ENCODE results near the gene DSCAML1.
A peak's percentile ranks its signal among the peaks of the same experiment; 100 is the strongest.

The DSCAML1 gene

DNA sequence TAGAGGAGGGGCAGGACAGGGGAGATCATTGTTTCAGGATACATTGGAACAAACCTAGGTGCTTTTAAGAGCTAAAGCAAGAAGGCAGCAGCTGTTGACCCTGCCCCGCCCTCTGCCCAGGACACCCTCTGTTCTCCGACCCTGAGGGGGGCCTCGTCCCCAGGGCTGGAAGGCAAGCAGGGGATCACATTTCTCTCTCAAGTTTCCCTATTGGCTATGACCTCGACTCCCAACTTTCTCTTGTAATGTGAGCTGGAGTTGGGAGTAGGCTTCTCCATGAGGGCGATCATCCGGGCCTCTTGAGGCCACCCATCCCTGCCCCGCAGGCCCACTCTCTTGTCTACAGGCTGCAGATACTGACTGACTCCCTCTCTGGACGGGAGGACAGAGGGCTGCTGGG is 37.7 kb downstream of the DSCAML1 start:
- no peak for DNase-seq (ENCODE audit: low spot score)

DNA sequence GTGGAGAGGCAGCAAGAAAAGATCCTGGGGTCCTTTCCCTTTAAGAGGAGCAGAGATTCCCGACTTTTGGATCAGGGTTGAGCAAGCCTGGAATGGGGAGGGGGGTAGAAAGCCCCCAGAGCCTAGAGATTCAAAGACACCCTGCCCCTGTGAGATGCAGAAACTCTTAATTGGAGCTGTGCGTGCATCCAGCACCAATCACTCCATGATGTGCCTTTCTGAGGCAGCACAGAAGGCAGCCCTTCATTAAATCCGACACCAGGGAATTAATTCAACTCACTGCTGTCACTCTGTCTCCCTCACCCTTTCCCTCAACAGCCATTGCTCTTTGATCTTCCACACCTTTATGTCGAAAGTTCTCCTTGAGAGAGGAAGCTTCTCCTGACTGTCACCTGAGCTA is 43.0 kb downstream of the DSCAML1 start:
- DNase-seq (ENCODE audit: low spot score) = no peak

DNA sequence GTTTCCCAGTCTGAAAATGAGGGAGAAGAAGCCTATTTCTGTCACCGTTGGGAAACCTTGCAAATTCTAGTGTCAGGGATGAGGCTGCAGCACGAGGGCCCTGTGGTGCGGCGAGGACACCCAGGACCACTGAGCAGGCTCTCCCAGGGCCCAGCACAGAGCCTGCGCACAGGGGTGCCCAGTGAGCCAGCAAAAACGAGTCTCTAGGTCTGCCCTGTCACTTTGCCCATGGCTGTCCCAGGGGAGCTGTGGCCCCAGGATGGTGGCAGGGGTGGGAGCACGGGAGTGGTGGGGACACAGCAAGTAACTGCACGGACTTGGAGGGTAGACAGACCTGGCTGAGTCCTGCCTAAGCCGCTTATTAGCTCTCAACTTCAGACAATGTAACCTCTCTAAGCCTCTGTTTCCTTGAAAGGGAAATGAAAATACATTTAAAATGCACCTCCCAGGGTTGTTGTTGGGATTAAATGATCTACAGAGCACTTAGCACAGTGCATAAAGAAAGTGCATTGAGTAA is 44.2 kb downstream of the DSCAML1 start:
- no peak for DNase-seq (ENCODE audit: low spot score)

GRCh38 chr11:117752071-117752470 is 44.9 kb downstream of the DSCAML1 start:
- DNase-seq (ENCODE audit: low spot score) = no peak

DNA sequence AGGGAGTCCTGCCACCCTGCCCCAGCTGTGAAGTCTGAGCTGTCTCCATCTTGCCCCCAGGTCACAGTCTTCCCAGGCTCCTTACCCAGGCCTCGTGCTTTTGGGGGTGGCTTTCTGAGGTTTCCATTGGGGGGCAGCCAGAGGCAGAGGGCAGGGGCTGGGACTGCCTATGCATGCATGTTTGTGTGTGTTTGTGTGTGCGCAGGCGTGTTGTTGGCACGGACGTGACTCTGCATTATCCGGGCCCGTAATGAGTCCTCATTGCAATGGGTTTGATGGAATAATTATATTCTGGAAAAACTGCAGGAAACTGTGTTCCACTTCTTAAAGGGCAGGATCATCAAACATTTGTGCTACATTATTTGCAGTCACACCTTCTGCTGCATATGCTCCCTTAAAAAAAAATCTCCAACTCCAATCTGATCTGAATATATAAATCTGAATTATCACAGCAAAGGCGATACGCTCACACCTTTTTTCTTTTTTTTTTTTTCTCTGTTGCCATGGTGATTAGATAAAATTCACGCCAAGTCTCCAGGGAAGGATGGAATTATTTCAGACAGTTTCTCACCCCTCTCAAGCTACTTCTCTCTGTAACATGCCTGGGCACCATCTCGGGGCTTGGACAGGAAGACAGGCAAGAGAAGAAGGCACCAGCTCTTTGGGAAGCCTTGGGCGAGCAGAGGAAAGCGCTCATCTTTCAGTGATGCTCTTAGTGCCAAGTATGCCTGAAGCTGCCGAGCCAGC is 45.9 kb downstream of the DSCAML1 start:
- DNase-seq (ENCODE audit: low spot score) = no peak

DNA sequence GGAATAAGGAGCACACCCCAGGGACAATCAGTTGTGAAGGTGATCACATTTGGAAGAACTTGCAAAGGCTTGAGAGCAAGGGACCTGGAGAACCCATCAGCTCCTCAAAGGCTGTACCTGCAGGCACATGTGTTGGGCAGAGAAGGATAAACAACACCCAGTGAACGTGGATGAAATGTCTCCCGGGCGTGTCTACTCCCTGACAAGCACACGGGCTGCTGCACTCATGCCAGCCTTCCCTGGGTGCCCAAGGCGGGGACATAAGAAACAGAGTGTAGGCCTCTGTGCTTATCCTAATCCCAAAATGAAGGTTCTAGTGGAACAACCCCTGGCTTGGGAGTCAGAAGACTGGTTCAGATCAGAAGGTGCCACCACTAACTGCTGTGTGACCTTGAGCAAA is 46.7 kb downstream of the DSCAML1 start:
- DNase-seq (ENCODE audit: low spot score) = no peak

- DNase-seq (ENCODE audit: low spot score) = no peak
Measured at GRCh38 chr11:117749541-117749910, 47.5 kb downstream of the DSCAML1 start.

GRCh38 chr11:117748771-117749540 is 48.1 kb downstream of the DSCAML1 start:
- DNase-seq (ENCODE audit: low spot score) = peak; percentile 58

- DNase-seq (ENCODE audit: low spot score) = no peak
Measured at GRCh38 chr11:117747892-117748291, 49.1 kb downstream of the DSCAML1 start.

- no peak for DNase-seq (ENCODE audit: low spot score)
Measured at GRCh38 chr11:117745346-117745745, 51.7 kb downstream of the DSCAML1 start.

DNA sequence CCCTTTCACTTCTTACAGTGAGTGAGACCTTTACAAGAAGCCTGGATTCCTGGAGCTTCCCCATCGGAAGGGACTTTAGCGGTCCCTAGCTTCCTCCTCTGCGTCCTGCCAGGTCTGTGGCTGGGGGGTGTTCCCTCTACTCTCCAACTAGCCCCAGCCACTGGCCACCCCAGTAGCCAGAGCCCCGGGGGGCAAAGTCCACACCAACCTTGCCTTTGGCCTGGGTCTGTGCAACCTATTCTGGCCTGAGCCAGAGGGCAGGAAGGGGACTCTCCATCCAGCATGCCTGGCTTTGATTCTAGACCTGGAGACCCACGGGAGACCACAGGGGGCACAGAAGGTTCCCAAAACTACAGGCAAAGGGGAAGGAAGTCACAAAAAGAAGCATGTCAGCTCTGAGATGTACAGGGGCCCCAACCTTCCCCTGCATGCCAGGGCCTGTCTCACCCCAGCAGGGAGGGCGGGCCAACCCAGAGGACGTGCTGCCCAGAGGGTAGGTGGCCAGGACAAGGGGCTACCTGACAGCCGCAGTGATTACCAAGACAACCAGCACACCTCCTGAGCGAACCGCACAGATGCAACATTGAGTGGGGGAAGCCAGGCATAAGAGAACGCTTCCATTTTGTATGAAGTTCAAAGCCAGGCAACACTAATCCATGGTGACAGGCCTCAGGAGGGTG is 52.4 kb downstream of the DSCAML1 start:
- DNase-seq (ENCODE audit: low spot score) = peak; percentile 14

- DNase-seq (ENCODE audit: low spot score) = no peak
Measured at GRCh38 chr11:117743121-117743815, 53.7 kb downstream of the DSCAML1 start.

GRCh38 chr11:117738246-117738957 is 58.6 kb downstream of the DSCAML1 start:
- no peak for DNase-seq (ENCODE audit: low spot score)

- DNase-seq (ENCODE audit: low spot score) = no peak
Measured at GRCh38 chr11:117735350-117735977, 61.6 kb downstream of the DSCAML1 start.

- DNase-seq (ENCODE audit: low spot score) = no peak
Measured at GRCh38 chr11:117734601-117735024, 62.4 kb downstream of the DSCAML1 start.

- no peak for DNase-seq (ENCODE audit: low spot score)
Measured at GRCh38 chr11:117733316-117733715, 63.7 kb downstream of the DSCAML1 start.

- DNase-seq (ENCODE audit: low spot score) = no peak
Measured at GRCh38 chr11:117731722-117732290, 65.2 kb downstream of the DSCAML1 start.

DNA sequence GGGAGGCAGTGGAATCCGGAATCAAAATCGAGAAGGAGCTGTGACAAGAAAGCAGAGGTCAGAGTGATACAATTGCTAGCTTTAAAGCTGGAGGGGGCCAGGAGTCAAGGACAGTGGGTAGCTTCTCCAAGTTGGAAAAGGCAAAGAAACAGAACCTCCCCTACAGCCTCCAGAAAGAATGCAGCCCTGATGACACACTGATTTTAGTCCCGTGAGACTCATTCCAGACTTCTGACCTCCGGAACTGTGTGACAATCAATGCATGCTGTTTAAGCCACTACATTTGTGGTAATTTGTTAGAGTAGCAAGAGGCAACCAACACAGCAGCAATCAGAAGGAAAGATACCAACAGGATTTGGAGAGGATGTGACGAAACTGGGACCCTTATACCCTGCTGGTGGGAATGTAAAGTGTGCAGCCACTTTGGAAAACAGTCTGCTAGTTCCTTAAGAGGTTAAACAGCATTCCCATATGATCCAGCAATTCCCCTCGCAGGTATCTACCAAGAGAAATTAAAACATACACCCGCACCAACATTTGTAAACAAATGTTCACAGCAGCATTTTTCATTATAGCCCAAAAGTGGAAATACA is 66.7 kb downstream of the DSCAML1 start:
- DNase-seq (ENCODE audit: low spot score) = no peak

- DNase-seq (ENCODE audit: low spot score) = no peak
Measured at GRCh38 chr11:117725048-117725734, 71.8 kb downstream of the DSCAML1 start.

GRCh38 chr11:117724621-117725020 is 72.4 kb downstream of the DSCAML1 start:
- no peak for DNase-seq (ENCODE audit: low spot score)

All from HuH-7 (cell line).